Measurements from ENCODE around the gene PSMD3.

The PSMD3 gene

GRCh38 chr17:40035162-40035559 lies 54.6 kb downstream of the PSMD3 start:
- no peak overlapping the region for H3K4me3 ChIP-seq (ENCODE audit: low read depth, low read length)
- peak; percentile 39 for TF ChIP-seq CTCF (IDR thresholded peaks at IDR 0.05; ENCODE audit: low read depth, low read length, missing control alignments)
- DNase-seq (ENCODE audit: low read depth): no peak

GRCh38 chr17:40038882-40039513 lies 58.4 kb downstream of the PSMD3 start:
- TF ChIP-seq CTCF (IDR thresholded peaks at IDR 0.05; ENCODE audit: low read depth, low read length, missing control alignments): peak; percentile 38
- no peak overlapping the region for H3K4me3 ChIP-seq (ENCODE audit: low read depth, low read length)
- no peak for DNase-seq (ENCODE audit: low read depth)

GRCh38 chr17:40041196-40041595 lies 60.6 kb downstream of the PSMD3 start:
- H3K4me3 ChIP-seq (ENCODE audit: low read depth, low read length): no peak overlapping the region
- no peak for DNase-seq (ENCODE audit: low read depth)
- TF ChIP-seq CTCF (IDR thresholded peaks at IDR 0.05; ENCODE audit: low read depth, low read length, missing control alignments): no peak
